ENCODE data around the gene LDLRAD3.

DNA sequence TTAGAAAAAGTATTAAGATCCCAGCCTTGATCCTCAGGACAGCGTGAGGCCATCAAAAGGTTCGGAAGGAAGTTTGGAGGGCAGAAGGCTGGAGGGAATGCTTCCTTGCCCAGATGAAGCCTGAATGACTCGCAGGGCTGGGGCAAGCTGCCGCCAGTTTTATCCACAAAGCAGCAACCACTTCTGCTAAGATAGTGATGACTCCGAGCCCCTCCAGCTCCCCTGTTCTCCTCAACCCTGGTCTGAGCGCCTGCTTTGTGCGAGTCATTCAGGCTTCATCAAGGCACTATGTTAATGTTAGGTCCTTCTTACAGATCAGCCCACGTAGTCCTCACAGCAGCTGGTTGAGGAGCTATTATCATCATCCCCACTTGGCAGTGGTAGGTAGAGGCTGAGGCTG lies 186.5 kb downstream of the LDLRAD3 start:
- TF ChIP-seq, protein P1, sequence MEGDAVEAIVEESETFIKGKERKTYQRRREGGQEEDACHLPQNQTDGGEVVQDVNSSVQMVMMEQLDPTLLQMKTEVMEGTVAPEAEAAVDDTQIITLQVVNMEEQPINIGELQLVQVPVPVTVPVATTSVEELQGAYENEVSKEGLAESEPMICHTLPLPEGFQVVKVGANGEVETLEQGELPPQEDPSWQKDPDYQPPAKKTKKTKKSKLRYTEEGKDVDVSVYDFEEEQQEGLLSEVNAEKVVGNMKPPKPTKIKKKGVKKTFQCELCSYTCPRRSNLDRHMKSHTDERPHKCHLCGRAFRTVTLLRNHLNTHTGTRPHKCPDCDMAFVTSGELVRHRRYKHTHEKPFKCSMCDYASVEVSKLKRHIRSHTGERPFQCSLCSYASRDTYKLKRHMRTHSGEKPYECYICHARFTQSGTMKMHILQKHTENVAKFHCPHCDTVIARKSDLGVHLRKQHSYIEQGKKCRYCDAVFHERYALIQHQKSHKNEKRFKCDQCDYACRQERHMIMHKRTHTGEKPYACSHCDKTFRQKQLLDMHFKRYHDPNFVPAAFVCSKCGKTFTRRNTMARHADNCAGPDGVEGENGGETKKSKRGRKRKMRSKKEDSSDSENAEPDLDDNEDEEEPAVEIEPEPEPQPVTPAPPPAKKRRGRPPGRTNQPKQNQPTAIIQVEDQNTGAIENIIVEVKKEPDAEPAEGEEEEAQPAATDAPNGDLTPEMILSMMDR (IDR thresholded peaks at IDR 0.05; ENCODE audit: borderline replicate concordance, extremely low read depth, low read length, poor library complexity, severe bottlenecking), result no peak
- no peak for TF ChIP-seq EZH2 (IDR thresholded peaks at IDR 0.05; ENCODE audit: borderline replicate concordance, low read depth, low read length, severe bottlenecking)

Measured in DND-41 (cell line).